Vagina (tissue), 2 donors: ENCODE results near the gene ELP4.
"Not testable (repeated sequence)": the region's sequence is repeated elsewhere in the genome, so short reads cannot be mapped to it uniquely, and the experiment has no call there.

Source experiments
- CTCF ChIP-seq, 3 experiments: fragments of 450-650 bp in 2 of 3; fragments of 200-600 bp in 1 of 3; sonication (generic) in 1 of 3; IDR thresholded peaks; one replicate each; pipeline ENCODE4 v1.5.1; 2017 to 2019; ENCODE audit warnings: antibody characterized with exemption in 3 of 3, mild to moderate bottlenecking in 2 of 3, moderate library complexity in 2 of 3
- POLR2A ChIP-seq, 2 donors: fragments of 450-650 bp; IDR thresholded peaks; one replicate each; pipeline ENCODE4 v1.6.1; 2017; ENCODE audit warnings: antibody characterized with exemption in 2 of 2, mild to moderate bottlenecking in 2 of 2, moderate library complexity in 2 of 2
- POLR2AphosphoS5 ChIP-seq, 2 donors: sonication (generic); formaldehyde crosslinking; IDR thresholded peaks; one replicate each; pipeline ENCODE4 v1.9.0; 2017; ENCODE audit warnings: antibody characterized with exemption in 2 of 2, mild to moderate bottlenecking in 2 of 2, low read depth in 1 of 2; ENCODE audit not compliant: insufficient read depth in 1 of 2

GRCh38 chr11:31493762-31494161 lies 15.8 kb upstream of the ELP4 start:
- not testable (repeated sequence) for TF ChIP-seq POLR2AphosphoS5 (IDR thresholded peaks at IDR 0.05; ENCODE audit: insufficient read depth in 1 of 2, low read depth in 1 of 2); CTCF (IDR thresholded peaks at IDR 0.05); POLR2A (IDR thresholded peaks at IDR 0.05)
